ENCODE results near the gene KRTAP10-10. TPM values are rescaled to one million over a fixed set of nuclear protein-coding genes. Genes with fewer than 3 reads are reported as not detected.
"Not testable (repeated sequence)": the region's sequence is repeated elsewhere in the genome, so short reads cannot be mapped to it uniquely, and the experiment has no call there.

KRTAP10-10 gene
- total RNA-seq, 4 donors from 2014 or later: not detected

- in situ Hi-C loops (cut with MboI; ENCODE audit: low sequenced_read_pairs in 4 of 4) (no loop called here), intact Hi-C loops (cut with DNase I; ENCODE audit: low total_unique reads) (no loop called here)
- ATAC-seq: no peak
- no peaks in the 10 kb centered on the region for H3K9me3 ChIP-seq
- no peak for DNase-seq
- no peak overlapping the region for H3K27ac ChIP-seq
- H3K36me3 ChIP-seq: no peaks in the 10 kb centered on the region
- H3K27me3 ChIP-seq: peaks cover 0 to 16% (median 14%) of the 10 kb centered on the region in 3 donors
- TF ChIP-seq CTCF (IDR thresholded peaks at IDR 0.05 in 4 of 5, conservative IDR thresholded peaks at IDR 0.05 in 1 of 5) (no peak), POLR2A (IDR thresholded peaks at IDR 0.05) (no peak)
- no peak overlapping the region for H3K4me3 ChIP-seq
- H3K4me1 ChIP-seq: no peaks in the 10 kb centered on the region
Observed at GRCh38 chr21:44628707-44629391, 8.3 kb upstream of the KRTAP10-10 start.

- Histone ChIP-seq H3K9me3 (no peaks in the 10 kb centered on the region), H3K27ac (no peak overlapping the region), H3K27me3 (peaks cover 0 to 16% (median 14%) of the 10 kb centered on the region in 3 donors), H3K4me1 (no peaks in the 10 kb centered on the region), H3K4me3 (no peak overlapping the region), H3K36me3 (no peaks in the 10 kb centered on the region)
- in situ Hi-C loops (cut with MboI; ENCODE audit: low sequenced_read_pairs in 4 of 4) (no loop called here), intact Hi-C loops (cut with DNase I; ENCODE audit: low total_unique reads) (no loop called here)
- ATAC-seq (no peak), DNase-seq (no peak)
- TF ChIP-seq CTCF (IDR thresholded peaks at IDR 0.05 in 4 of 5, conservative IDR thresholded peaks at IDR 0.05 in 1 of 5): no peak
- no peak for TF ChIP-seq POLR2A (IDR thresholded peaks at IDR 0.05)
Observed at GRCh38 chr21:44630440-44630839, 6.7 kb upstream of the KRTAP10-10 start.

GRCh38 chr21:44632067-44632466 lies 5.1 kb upstream of the KRTAP10-10 start:
- in situ Hi-C loops (cut with MboI; ENCODE audit: low sequenced_read_pairs in 4 of 4): no loop called here

GRCh38 chr21:44636209-44637017 lies 743 bp upstream of the KRTAP10-10 start:
- in situ Hi-C loops (cut with MboI; ENCODE audit: low sequenced_read_pairs in 4 of 4) (no loop called here), intact Hi-C loops (cut with DNase I; ENCODE audit: low total_unique reads) (no loop called here)
- no peak for TF ChIP-seq POLR2A (IDR thresholded peaks at IDR 0.05)
- no peak for TF ChIP-seq CTCF (IDR thresholded peaks at IDR 0.05 in 4 of 5, conservative IDR thresholded peaks at IDR 0.05 in 1 of 5)
- no peak for ATAC-seq
- no peak for DNase-seq
- H3K4me3 ChIP-seq: no peak overlapping the region
- no peaks in the 10 kb centered on the region for H3K36me3 ChIP-seq
- H3K27me3 ChIP-seq: peaks cover 9% of the 10 kb centered on the region in 3 donors
- no peak overlapping the region for H3K27ac ChIP-seq
- H3K9me3 ChIP-seq: no peaks in the 10 kb centered on the region
- no peaks in the 10 kb centered on the region for H3K4me1 ChIP-seq

More at GRCh38 chr21:44632067-44632466, 5.1 kb upstream of the KRTAP10-10 start:
- DNase-seq (no peak), ATAC-seq (no peak)
- peaks cover 0 to 16% (median 8%) of the 10 kb centered on the region in 3 donors for H3K27me3 ChIP-seq
- no peaks in the 10 kb centered on the region for H3K9me3 ChIP-seq
- H3K4me1 ChIP-seq: no peaks in the 10 kb centered on the region
- intact Hi-C loops (cut with DNase I; ENCODE audit: low total_unique reads): no loop called here
- no peak for TF ChIP-seq POLR2A (IDR thresholded peaks at IDR 0.05)
- no peak for TF ChIP-seq CTCF (IDR thresholded peaks at IDR 0.05 in 4 of 5, conservative IDR thresholded peaks at IDR 0.05 in 1 of 5)
- no peak overlapping the region for H3K27ac ChIP-seq
- H3K36me3 ChIP-seq: no peaks in the 10 kb centered on the region
- no peak overlapping the region for H3K4me3 ChIP-seq

GRCh38 chr21:44637851-44638348 lies 744 bp downstream of the KRTAP10-10 start:
- ATAC-seq; in situ Hi-C loops (cut with MboI; ENCODE audit: low sequenced_read_pairs in 4 of 4); H3K4me3 ChIP-seq; H3K27ac ChIP-seq; H3K9me3 ChIP-seq; H3K27me3 ChIP-seq; H3K4me1 ChIP-seq; intact Hi-C loops (cut with DNase I; ENCODE audit: low total_unique reads); H3K36me3 ChIP-seq; DNase-seq: not testable (repeated sequence)

- ATAC-seq; H3K36me3 ChIP-seq; H3K9me3 ChIP-seq; H3K4me1 ChIP-seq; DNase-seq; H3K27ac ChIP-seq; intact Hi-C loops (cut with DNase I; ENCODE audit: low total_unique reads); H3K4me3 ChIP-seq; H3K27me3 ChIP-seq; in situ Hi-C loops (cut with MboI; ENCODE audit: low sequenced_read_pairs in 4 of 4): not testable (repeated sequence)
Observed at GRCh38 chr21:44638506-44639330, 1.6 kb downstream of the KRTAP10-10 start.
